AG04449 (cell line): ENCODE measurements around the gene C19orf25.

Experiments used
- CTCF ChIA-PET: fragments of 350-600 bp; formaldehyde crosslinking; extraction: SDS; loops from one replicate; lab custom pipeline; 2021; ENCODE audit warnings: antibody characterized with exemption; lab: Yijun Ruan, JAX
- POLR2A ChIA-PET: fragments of 400-600, 350-600 bp; formaldehyde crosslinking; extraction: SDS; loops from one replicate; lab custom pipeline; 2020; ENCODE audit warnings: antibody characterized with exemption, inconsistent platforms; lab: Yijun Ruan, JAX
- DNase-seq: peaks from one replicate; pipeline ENCODE4 v3.0.0-alpha.2; 2010; ENCODE audit warnings: low read depth, low spot score
- H3K4me3 ChIP-seq: 2 replicates; pipeline ENCODE4 v1.5.1; 2011; ENCODE audit warnings: low read depth, mild to moderate bottlenecking, control low read depth, low read length
- TF ChIP-seq, protein P1 (sequence below): IDR thresholded peaks from one replicate; pipeline ENCODE4 v1.5.1; 2011; ENCODE audit warnings: mild to moderate bottlenecking, moderate library complexity, low read length, control low read depth, inconsistent platforms; ENCODE audit not compliant: insufficient read depth; ENCODE audit errors: missing control alignments

C19orf25 gene

DNA sequence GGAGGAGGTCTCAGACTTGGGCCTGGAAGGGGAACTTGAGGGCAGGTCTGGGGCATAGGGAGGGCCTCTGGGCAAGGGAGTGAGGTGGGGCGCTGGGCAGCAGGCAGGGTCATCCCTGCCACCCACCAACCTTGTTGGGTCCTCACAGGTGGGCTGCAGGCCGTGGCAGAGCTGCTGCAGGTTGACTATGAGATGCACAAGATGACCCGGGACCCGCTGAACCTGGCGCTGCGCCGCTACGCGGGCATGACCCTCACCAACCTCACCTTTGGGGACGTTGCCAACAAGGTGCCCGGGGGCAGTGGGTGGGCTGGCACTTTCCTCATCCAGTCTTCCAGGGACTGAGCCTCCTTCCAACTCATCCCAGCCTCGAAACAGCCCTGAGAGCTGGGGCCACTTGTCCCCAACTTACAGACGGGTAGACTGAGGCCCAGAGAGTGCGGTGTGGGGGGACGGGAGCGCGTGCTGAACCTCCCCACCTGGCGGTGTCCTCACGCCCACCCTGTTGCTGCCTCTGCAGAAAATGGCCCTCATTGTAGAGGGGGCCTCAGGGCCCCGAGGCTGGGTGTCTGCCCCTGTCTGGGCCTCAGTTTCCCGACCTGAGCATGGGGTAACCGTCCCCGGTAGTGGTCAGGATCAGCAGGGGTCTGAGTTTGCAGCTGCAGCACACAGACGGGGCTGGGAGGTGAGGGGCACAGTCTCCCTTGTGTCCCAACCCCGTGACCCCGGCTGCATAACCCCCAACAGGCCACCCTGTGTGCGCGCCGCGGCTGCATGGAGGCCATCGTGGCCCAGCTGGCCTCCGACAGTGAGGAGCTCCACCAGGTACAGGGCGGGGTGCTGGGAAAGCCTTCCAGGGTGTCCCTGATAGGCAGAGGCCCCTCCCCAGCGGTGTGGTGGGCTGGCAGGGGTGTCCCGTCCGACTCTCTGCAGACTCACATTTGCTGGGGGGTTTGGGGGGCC, 18.7 kb downstream of the C19orf25 start:
- CTCF ChIA-PET: interaction anchor here (0.6 kb wide), 1 partner anchor 54 kb away, joined by 3 read pairs; no protein-coding TSS in a partner anchor
- H3K4me3 ChIP-seq: no peak overlapping the region
- POLR2A ChIA-PET: no interaction called here
- TF ChIP-seq, protein P1, sequence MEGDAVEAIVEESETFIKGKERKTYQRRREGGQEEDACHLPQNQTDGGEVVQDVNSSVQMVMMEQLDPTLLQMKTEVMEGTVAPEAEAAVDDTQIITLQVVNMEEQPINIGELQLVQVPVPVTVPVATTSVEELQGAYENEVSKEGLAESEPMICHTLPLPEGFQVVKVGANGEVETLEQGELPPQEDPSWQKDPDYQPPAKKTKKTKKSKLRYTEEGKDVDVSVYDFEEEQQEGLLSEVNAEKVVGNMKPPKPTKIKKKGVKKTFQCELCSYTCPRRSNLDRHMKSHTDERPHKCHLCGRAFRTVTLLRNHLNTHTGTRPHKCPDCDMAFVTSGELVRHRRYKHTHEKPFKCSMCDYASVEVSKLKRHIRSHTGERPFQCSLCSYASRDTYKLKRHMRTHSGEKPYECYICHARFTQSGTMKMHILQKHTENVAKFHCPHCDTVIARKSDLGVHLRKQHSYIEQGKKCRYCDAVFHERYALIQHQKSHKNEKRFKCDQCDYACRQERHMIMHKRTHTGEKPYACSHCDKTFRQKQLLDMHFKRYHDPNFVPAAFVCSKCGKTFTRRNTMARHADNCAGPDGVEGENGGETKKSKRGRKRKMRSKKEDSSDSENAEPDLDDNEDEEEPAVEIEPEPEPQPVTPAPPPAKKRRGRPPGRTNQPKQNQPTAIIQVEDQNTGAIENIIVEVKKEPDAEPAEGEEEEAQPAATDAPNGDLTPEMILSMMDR: no peak
- DNase-seq: no peak

DNA sequence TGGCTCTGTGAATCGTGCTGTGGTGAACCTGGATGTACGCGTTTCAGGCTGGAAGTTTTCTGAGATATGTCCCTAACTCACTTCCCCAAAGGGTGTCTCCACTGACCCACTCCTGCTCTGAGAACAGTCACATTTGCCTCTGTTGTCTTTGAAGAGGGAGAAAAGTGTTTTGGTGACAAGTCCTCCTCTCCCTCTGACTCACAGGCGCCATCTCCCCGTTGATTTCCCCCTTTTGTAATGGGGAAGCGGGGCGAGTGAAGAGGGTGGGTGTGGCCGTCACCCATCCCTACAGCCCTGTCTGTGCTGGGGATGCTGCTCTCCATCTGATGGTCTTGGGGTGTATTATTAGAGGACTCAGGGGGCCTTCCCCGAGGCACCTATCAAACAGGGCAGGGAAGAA, 19.5 kb downstream of the C19orf25 start:
- H3K4me3 ChIP-seq: no peak overlapping the region
- ChIA-PET POLR2A (no interaction called here), CTCF (no interaction called here)
- no peak for DNase-seq
- TF ChIP-seq, protein P1: no peak

DNA sequence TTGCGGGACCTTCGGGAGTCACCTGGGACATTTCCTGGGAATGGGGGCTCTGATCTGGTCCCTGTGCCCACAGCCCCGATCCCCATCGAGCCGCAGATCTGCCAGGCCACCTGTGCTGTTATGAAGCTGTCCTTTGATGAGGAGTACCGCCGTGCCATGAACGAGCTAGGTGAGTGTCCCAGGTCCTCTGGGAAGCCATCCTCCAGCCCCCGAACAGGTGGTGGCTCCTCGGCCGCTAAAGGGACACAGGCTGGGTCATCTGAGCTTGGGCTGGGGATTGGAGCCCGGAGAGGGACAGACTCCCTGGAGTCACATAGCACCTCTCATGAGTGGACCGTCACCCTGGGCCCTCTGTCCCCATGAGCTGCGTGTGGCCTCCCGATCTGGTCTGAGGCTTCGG, 21.1 kb downstream of the C19orf25 start:
- no peak overlapping the region for H3K4me3 ChIP-seq
- no peak for DNase-seq
- TF ChIP-seq, protein P1: no peak
- ChIA-PET CTCF (interaction anchor here (0.6 to 1.4 kb wide), 4 partner anchors 9 to 179 kb away, joined by 3 to 8 read pairs (median 4); no protein-coding TSS in a partner anchor), POLR2A (no interaction called here)

DNA sequence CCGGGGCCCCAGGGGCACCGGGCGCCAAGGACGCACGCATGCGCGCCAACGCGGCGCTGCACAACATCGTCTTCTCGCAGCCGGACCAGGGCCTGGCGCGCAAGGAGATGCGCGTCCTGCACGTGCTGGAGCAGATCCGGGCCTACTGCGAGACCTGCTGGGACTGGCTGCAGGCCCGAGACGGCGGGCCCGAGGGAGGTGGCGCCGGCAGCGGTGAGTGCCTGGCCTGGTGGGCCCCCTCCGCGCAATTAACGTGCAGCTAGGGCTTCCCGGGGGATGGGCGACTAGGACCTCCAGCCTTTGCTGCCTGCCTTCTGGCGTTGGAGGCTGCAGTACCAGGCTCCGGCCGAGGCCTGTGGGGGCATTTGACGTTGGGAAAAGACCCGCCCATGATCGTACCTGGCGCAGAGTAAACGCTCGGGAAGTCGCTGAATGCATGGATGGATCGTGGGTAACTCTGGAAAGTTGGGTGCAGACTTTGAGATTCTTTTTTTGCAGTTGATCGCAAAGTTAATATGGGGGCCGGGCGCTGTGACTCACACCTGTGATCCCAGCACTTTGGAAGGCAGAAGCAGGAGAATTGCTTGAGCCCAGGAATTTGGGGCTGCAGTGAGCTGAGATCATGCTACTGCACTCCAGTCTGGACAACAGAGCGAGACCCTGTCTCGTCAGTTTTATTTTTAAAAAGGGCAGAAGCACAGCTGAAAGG, 21.8 kb downstream of the C19orf25 start:
- POLR2A ChIA-PET: no interaction called here
- TF ChIP-seq, protein P1: no peak
- CTCF ChIA-PET: interaction anchor here (1.0 to 1.4 kb wide), 2 partner anchors 10 to 12 kb away, joined by 4 to 5 read pairs; no protein-coding TSS in a partner anchor
- DNase-seq: no peak
- no peak overlapping the region for H3K4me3 ChIP-seq

DNA sequence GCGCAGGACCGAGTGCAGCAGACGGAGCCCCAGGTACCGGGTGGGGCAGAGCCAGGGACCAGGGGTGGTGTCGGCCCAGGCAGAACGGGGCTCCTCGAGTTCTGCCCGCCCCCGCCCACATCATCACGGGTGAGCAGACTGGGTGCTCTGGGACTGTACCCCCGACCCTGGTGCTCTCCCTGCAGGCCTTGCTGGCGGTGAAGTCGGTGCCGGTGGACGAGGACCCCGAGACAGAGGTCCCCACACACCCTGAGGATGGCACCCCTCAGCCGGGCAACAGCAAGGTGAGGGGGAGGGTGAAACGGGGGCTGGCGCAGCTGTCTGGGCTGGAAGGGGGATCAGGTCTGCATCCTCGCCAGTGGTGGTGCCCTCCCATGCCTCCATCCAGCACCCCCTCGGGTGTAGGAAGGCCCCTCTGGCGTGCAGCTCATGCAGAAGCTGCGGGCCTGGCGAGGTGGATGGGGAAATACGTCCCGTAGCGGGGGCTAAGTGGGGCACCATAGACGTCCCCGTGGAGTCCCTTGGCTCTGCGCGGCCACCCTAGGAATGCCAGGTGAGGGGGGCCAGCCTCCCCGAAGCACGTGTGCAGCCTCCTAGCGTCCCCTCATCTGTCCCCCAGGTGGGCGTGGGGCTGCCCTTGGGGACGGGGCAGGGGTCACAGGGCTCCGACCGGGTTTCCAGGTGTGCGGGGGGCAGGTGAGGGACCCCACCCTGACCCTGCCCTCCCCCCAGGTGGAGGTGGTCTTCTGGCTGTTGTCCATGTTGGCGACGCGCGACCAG, 22.7 kb downstream of the C19orf25 start:
- TF ChIP-seq, protein P1: no peak
- POLR2A ChIA-PET: no interaction called here
- DNase-seq: no peak
- CTCF ChIA-PET: interaction anchor here (3.7 kb wide), 1 partner anchor 10 kb away, joined by 14 read pairs; no protein-coding TSS in a partner anchor
- H3K4me3 ChIP-seq: no peak overlapping the region
